ENCODE data around the gene RHOH. TPM values are rescaled to one million over a fixed set of nuclear protein-coding genes. Genes with fewer than 3 reads are reported as not detected.
"Not testable (repeated sequence)": the region's sequence is repeated elsewhere in the genome, so short reads cannot be mapped to it uniquely, and the experiment has no call there.

Gene RHOH
- total RNA-seq, 6 experiments from 2014 or later, result not detected

- TF ChIP-seq CTCF (IDR thresholded peaks at IDR 0.05), result no peak
- peaks cover 18% of the 10 kb centered on the region for H3K4me1 Mint-ChIP-seq (ENCODE audit: low read depth)
- DNase-seq, result no peak
- H3K9me3 Mint-ChIP-seq, result no peaks in the 10 kb centered on the region
- H3K27ac Mint-ChIP-seq, result no peak overlapping the region
- H3K4me3 Mint-ChIP-seq, result no peak overlapping the region
- H3K36me3 Mint-ChIP-seq (ENCODE audit: low read depth), result no peaks in the 10 kb centered on the region
- H3K27me3 Mint-ChIP-seq (ENCODE audit: insufficient read depth), result peaks cover 53% of the 10 kb centered on the region
These were observed 91.7 kb downstream of the RHOH start for GRCh38 chr4:40288566-40288965.

GRCh38 chr4:40289366-40290188, 92.7 kb downstream of the RHOH start:
- TF ChIP-seq CTCF (IDR thresholded peaks at IDR 0.05), result no peak
- Mint-ChIP-seq H3K4me3 (no peak overlapping the region), H3K4me1 (ENCODE audit: low read depth) (peaks cover 18% of the 10 kb centered on the region), H3K9me3 (no peaks in the 10 kb centered on the region), H3K27ac (no peak overlapping the region), H3K27me3 (ENCODE audit: insufficient read depth) (peaks cover 52% of the 10 kb centered on the region), H3K36me3 (ENCODE audit: low read depth) (no peaks in the 10 kb centered on the region)
- DNase-seq, result no peak

DNA sequence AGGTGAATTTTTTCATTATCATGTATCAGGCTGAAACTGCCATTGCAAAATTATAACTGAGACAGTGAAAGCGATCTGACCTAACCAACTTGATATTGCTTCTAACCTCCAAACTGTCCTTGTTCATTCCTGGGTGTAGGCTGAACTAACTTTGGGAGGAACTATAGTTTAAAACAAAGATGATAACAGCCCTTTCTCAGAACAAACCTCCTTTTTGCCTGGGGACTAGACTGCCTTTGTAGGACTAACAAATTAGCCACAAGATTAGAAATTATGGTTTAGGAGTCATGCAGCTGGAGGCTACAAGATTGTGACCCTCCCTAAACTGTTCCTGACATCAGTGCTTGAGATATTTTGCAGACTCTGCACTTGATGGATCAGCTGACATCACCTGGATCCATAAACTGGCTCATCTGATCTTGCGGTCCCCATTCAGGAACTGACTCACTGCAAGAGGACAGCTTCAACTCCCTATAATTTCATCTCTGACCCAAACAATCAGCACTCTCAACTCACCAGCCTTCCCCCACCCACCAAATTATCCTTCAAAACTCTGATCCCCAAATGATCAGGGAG, 93.9 kb downstream of the RHOH start:
- H3K27me3 Mint-ChIP-seq (ENCODE audit: insufficient read depth), result peaks cover 41% of the 10 kb centered on the region
- DNase-seq; H3K27ac Mint-ChIP-seq; H3K9me3 Mint-ChIP-seq; H3K36me3 Mint-ChIP-seq (ENCODE audit: low read depth); H3K4me3 Mint-ChIP-seq: not testable (repeated sequence)
- peaks cover 18% of the 10 kb centered on the region for H3K4me1 Mint-ChIP-seq (ENCODE audit: low read depth)

GRCh38 chr4:40292313-40292759, 95.5 kb downstream of the RHOH start:
- Mint-ChIP-seq H3K4me3 (peak overlapping the region; percentile 3; the same call in 1 of the 2 replicates), H3K36me3 (ENCODE audit: low read depth) (no peaks in the 10 kb centered on the region), H3K27me3 (ENCODE audit: insufficient read depth) (peaks cover 34% of the 10 kb centered on the region), H3K9me3 (no peaks in the 10 kb centered on the region), H3K27ac (no peak overlapping the region), H3K4me1 (ENCODE audit: low read depth) (peaks cover 21% of the 10 kb centered on the region)
- TF ChIP-seq CTCF (IDR thresholded peaks at IDR 0.05), result no peak
- DNase-seq, result no peak

- Mint-ChIP-seq H3K4me1 (ENCODE audit: low read depth) (peaks cover 27% of the 10 kb centered on the region), H3K36me3 (ENCODE audit: low read depth) (no peaks in the 10 kb centered on the region), H3K27ac (no peak overlapping the region), H3K9me3 (no peaks in the 10 kb centered on the region), H3K27me3 (ENCODE audit: insufficient read depth) (peaks cover 29% of the 10 kb centered on the region), H3K4me3 (no peak overlapping the region)
- no peak for TF ChIP-seq CTCF (IDR thresholded peaks at IDR 0.05)
- no peak for DNase-seq
These were observed 97.5 kb downstream of the RHOH start for GRCh38 chr4:40294339-40294738.

GRCh38 chr4:40295030-40295429, 98.2 kb downstream of the RHOH start:
- not testable (repeated sequence) for DNase-seq; H3K36me3 Mint-ChIP-seq (ENCODE audit: low read depth); H3K4me3 Mint-ChIP-seq; H3K9me3 Mint-ChIP-seq; H3K27ac Mint-ChIP-seq
- H3K4me1 Mint-ChIP-seq (ENCODE audit: low read depth), result peaks cover 27% of the 10 kb centered on the region
- H3K27me3 Mint-ChIP-seq (ENCODE audit: insufficient read depth), result peaks cover 22% of the 10 kb centered on the region
